Measurements from ENCODE around the gene PLPP7.
"Not testable (repeated sequence)": the region's sequence is repeated elsewhere in the genome, so short reads cannot be mapped to it uniquely, and the experiment has no call there.

PLPP7 gene

GRCh38 chr9:131260751-131261452 is 28.6 kb upstream of the PLPP7 start:
- TF ChIP-seq CTCF (conservative IDR thresholded peaks at IDR 0.05), result no peak
- no peak for TF ChIP-seq ZFX (IDR thresholded peaks at IDR 0.05)
- no peak overlapping the region for H3K27ac ChIP-seq

- H3K27ac ChIP-seq, result no peak overlapping the region
- TF ChIP-seq CTCF (conservative IDR thresholded peaks at IDR 0.05) (no peak), ZFX (IDR thresholded peaks at IDR 0.05) (no peak)
Observed at GRCh38 chr9:131262327-131263032, 27.0 kb upstream of the PLPP7 start.

GRCh38 chr9:131263033-131263343 is 26.5 kb upstream of the PLPP7 start:
- H3K27ac ChIP-seq, result not testable (repeated sequence)

- TF ChIP-seq CTCF (conservative IDR thresholded peaks at IDR 0.05) (no peak), ZFX (IDR thresholded peaks at IDR 0.05) (no peak)
Observed at GRCh38 chr9:131263701-131264100, 25.8 kb upstream of the PLPP7 start.

GRCh38 chr9:131264231-131264630 is 25.3 kb upstream of the PLPP7 start:
- TF ChIP-seq ZFX (IDR thresholded peaks at IDR 0.05) (no peak), CTCF (conservative IDR thresholded peaks at IDR 0.05) (no peak)
- H3K27ac ChIP-seq, result no peak overlapping the region

More at GRCh38 chr9:131263701-131264100, 25.8 kb upstream of the PLPP7 start:
- no peak overlapping the region for H3K27ac ChIP-seq

- TF ChIP-seq ZFX (IDR thresholded peaks at IDR 0.05) (no peak), CTCF (conservative IDR thresholded peaks at IDR 0.05) (no peak)
- H3K27ac ChIP-seq, result no peak overlapping the region
Observed at GRCh38 chr9:131266266-131267229, 23.0 kb upstream of the PLPP7 start.

- no peak overlapping the region for H3K27ac ChIP-seq
- no peak for TF ChIP-seq CTCF (conservative IDR thresholded peaks at IDR 0.05)
- TF ChIP-seq ZFX (IDR thresholded peaks at IDR 0.05), result no peak
Observed at GRCh38 chr9:131270171-131271015, 19.1 kb upstream of the PLPP7 start.

- not testable (repeated sequence) for H3K27ac ChIP-seq
Observed at GRCh38 chr9:131271016-131271273, 18.6 kb upstream of the PLPP7 start.

Measured in C4-2B (cell line).